Neural cell (in vitro differentiated cells): Measurements from ENCODE around the gene MEX3D. TPM values are rescaled to one million over a fixed set of nuclear protein-coding genes. Genes with fewer than 3 reads are reported as not detected.
"Not testable (repeated sequence)": the region's sequence is repeated elsewhere in the genome, so short reads cannot be mapped to it uniquely, and the experiment has no call there.

Experiments used
- H2AFZ ChIP-seq: fragments of 200-600, 300-800 bp; sonication (generic), shearing (Covaris generic); 2 replicates; pipeline ENCODE4 v1.6.0; 2014; ENCODE audit warnings: low read depth, mild to moderate bottlenecking, antibody characterized with exemption, low read length, moderate library complexity
- H3F3A ChIP-seq: fragments of 200-600 bp; shearing (Covaris generic); 2 replicates; pipeline ENCODE4 v1.6.1; 2016; ENCODE audit warnings: mild to moderate bottlenecking, moderate library complexity, mixed read lengths, antibody characterized with exemption, low read length; ENCODE audit not compliant: insufficient read depth, poor library complexity, severe bottlenecking
- H3K27ac ChIP-seq: fragments of 200-600, 300-800 bp; sonication (generic), shearing (Covaris generic); 2 replicates; pipeline ENCODE4 v1.5.1; 2014; ENCODE audit warnings: mild to moderate bottlenecking, low read length, moderate library complexity
- H3K27me3 ChIP-seq: fragments of 300-800, 200-600 bp; sonication (generic), shearing (Covaris generic); 2 replicates; pipeline ENCODE4 v1.6.0; 2014; ENCODE audit warnings: mild to moderate bottlenecking, low read depth, low read length, moderate library complexity; ENCODE audit not compliant: insufficient read depth
- H3K36me3 ChIP-seq: fragments of 300-800, 200-600 bp; sonication (generic), shearing (Covaris generic); 2 replicates; pipeline ENCODE4 v1.5.1; 2014; ENCODE audit warnings: mild to moderate bottlenecking, antibody characterized with exemption, low read length, moderate library complexity; ENCODE audit not compliant: insufficient read depth
- H3K4me2 ChIP-seq: fragments of 300-800, 200-600 bp; sonication (generic), shearing (Covaris generic); 2 replicates; pipeline ENCODE4 v1.6.0; 2014; ENCODE audit warnings: mild to moderate bottlenecking, low read length
- H3K4me3 ChIP-seq: fragments of 300-800, 200-600 bp; sonication (generic), shearing (Covaris generic); 2 replicates; pipeline ENCODE4 v1.5.1; 2014; ENCODE audit warnings: mild to moderate bottlenecking, low read length, moderate library complexity
- H3K79me2 ChIP-seq: fragments of 200-600 bp; shearing (Covaris generic); replicated peaks from 2 replicates; pipeline ENCODE4 v1.6.0; 2014; ENCODE audit warnings: mild to moderate bottlenecking, low read length, moderate library complexity; ENCODE audit not compliant: insufficient read depth
- H3K9ac ChIP-seq: fragments of 300-800, 200-600 bp; sonication (generic), shearing (Covaris generic); 2 replicates; pipeline ENCODE4 v1.6.1; 2016; ENCODE audit warnings: mild to moderate bottlenecking, low read length, mixed read lengths
- H3K9me2 ChIP-seq: fragments of 200-600 bp; shearing (Covaris generic); 2 replicates; pipeline ENCODE4 v1.6.1; 2016; ENCODE audit warnings: mild to moderate bottlenecking, low read length, mixed read lengths; ENCODE audit not compliant: insufficient read depth
- H3K9me3 ChIP-seq: fragments of 200-600, 300-800 bp; sonication (generic), shearing (Covaris generic); 2 replicates; pipeline ENCODE4 v1.6.1; 2016; ENCODE audit warnings: mild to moderate bottlenecking, mixed run types, low read length, moderate library complexity, mixed read lengths
- H4K20me1 ChIP-seq: fragments of 200-600 bp; shearing (Covaris generic); 2 replicates; pipeline ENCODE4 v1.6.1; 2016; ENCODE audit warnings: mild to moderate bottlenecking, mixed run types; ENCODE audit not compliant: insufficient read depth
- EP300 ChIP-seq: fragments of 450-650 bp; conservative IDR thresholded peaks from 2 replicates; pipeline ENCODE4 v1.6.1; 2014; ENCODE audit warnings: antibody characterized with exemption, mild to moderate bottlenecking, moderate library complexity; ENCODE audit not compliant: poor library complexity, severe bottlenecking
- EZH2 ChIP-seq: fragments of 200-600, 300-800 bp; shearing (Covaris generic), sonication (generic); IDR thresholded peaks from 2 replicates; pipeline ENCODE4 v1.6.1; 2014; ENCODE audit warnings: antibody characterized with exemption, low read length, borderline replicate concordance, mild to moderate bottlenecking; ENCODE audit not compliant: insufficient read depth, poor library complexity, severe bottlenecking
- MXI1 ChIP-seq: fragments of 450-650 bp; conservative IDR thresholded peaks from 2 replicates; pipeline ENCODE4 v1.6.1; 2014; ENCODE audit warnings: antibody characterized with exemption, mild to moderate bottlenecking; ENCODE audit not compliant: poor library complexity, severe bottlenecking
- POLR2AphosphoS5 ChIP-seq: IDR thresholded peaks from 2 replicates; pipeline ENCODE4 v1.6.1; 2012
- RAD21 ChIP-seq: fragments of 450-650 bp; conservative IDR thresholded peaks from 2 replicates; pipeline ENCODE4 v1.6.1; 2014; ENCODE audit warnings: antibody characterized with exemption, mild to moderate bottlenecking, moderate library complexity
- SMC3 ChIP-seq: fragments of 450-650 bp; conservative IDR thresholded peaks from 2 replicates; pipeline ENCODE4 v1.6.1; 2014; ENCODE audit warnings: antibody characterized with exemption, mild to moderate bottlenecking, moderate library complexity; ENCODE audit not compliant: poor library complexity
- TAF1 ChIP-seq: IDR thresholded peaks from 2 replicates; pipeline ENCODE4 v1.6.1; 2012; ENCODE audit warnings: low read depth
- polyA plus RNA-seq: library from polyadenylated mRNA; depleted of rRNA; stranded (reverse); fragments of >200 nt; gene quantifications from 2 replicates; pipeline ENCODE4 v1.2.3, GENCODE V29; 2014
- TF ChIP-seq, protein P1 (sequence below): fragments of 450-650 bp; IDR thresholded peaks from 2 replicates; pipeline ENCODE4 v1.5.1; 2014; ENCODE audit warnings: antibody characterized with exemption, mild to moderate bottlenecking, moderate library complexity; ENCODE audit not compliant: poor library complexity, severe bottlenecking
- TF ChIP-seq, protein P2 (sequence below): IDR thresholded peaks from 2 replicates; pipeline ENCODE4 v1.6.1; 2012; ENCODE audit warnings: borderline replicate concordance

MEX3D gene
- polyA plus RNA-seq, 1 donor from 2014 or later = 20.8 TPM

GRCh38 chr19:1538978-1539377 lies 29.1 kb downstream of the MEX3D start:
- H3K4me3 ChIP-seq = no peak overlapping the region
- H3K79me2 ChIP-seq = no peaks in the 10 kb centered on the region
- H3F3A ChIP-seq = no peaks in the 10 kb centered on the region
- H4K20me1 ChIP-seq = no peaks in the 10 kb centered on the region
- no peaks in the 10 kb centered on the region for H3K9me2 ChIP-seq
- H3K27ac ChIP-seq = no peak overlapping the region
- H3K36me3 ChIP-seq = no peaks in the 10 kb centered on the region
- no peaks in the 10 kb centered on the region for H3K9me3 ChIP-seq
- TF ChIP-seq RAD21 = no peak
- no peak for TF ChIP-seq TAF1
- no peak for TF ChIP-seq EP300
- TF ChIP-seq MXI1 = no peak
- no peak for TF ChIP-seq SMC3
- TF ChIP-seq, protein P1, sequence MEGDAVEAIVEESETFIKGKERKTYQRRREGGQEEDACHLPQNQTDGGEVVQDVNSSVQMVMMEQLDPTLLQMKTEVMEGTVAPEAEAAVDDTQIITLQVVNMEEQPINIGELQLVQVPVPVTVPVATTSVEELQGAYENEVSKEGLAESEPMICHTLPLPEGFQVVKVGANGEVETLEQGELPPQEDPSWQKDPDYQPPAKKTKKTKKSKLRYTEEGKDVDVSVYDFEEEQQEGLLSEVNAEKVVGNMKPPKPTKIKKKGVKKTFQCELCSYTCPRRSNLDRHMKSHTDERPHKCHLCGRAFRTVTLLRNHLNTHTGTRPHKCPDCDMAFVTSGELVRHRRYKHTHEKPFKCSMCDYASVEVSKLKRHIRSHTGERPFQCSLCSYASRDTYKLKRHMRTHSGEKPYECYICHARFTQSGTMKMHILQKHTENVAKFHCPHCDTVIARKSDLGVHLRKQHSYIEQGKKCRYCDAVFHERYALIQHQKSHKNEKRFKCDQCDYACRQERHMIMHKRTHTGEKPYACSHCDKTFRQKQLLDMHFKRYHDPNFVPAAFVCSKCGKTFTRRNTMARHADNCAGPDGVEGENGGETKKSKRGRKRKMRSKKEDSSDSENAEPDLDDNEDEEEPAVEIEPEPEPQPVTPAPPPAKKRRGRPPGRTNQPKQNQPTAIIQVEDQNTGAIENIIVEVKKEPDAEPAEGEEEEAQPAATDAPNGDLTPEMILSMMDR = no peak
- no peak for TF ChIP-seq POLR2AphosphoS5
- TF ChIP-seq EZH2 = no peak
- TF ChIP-seq, protein P2, sequence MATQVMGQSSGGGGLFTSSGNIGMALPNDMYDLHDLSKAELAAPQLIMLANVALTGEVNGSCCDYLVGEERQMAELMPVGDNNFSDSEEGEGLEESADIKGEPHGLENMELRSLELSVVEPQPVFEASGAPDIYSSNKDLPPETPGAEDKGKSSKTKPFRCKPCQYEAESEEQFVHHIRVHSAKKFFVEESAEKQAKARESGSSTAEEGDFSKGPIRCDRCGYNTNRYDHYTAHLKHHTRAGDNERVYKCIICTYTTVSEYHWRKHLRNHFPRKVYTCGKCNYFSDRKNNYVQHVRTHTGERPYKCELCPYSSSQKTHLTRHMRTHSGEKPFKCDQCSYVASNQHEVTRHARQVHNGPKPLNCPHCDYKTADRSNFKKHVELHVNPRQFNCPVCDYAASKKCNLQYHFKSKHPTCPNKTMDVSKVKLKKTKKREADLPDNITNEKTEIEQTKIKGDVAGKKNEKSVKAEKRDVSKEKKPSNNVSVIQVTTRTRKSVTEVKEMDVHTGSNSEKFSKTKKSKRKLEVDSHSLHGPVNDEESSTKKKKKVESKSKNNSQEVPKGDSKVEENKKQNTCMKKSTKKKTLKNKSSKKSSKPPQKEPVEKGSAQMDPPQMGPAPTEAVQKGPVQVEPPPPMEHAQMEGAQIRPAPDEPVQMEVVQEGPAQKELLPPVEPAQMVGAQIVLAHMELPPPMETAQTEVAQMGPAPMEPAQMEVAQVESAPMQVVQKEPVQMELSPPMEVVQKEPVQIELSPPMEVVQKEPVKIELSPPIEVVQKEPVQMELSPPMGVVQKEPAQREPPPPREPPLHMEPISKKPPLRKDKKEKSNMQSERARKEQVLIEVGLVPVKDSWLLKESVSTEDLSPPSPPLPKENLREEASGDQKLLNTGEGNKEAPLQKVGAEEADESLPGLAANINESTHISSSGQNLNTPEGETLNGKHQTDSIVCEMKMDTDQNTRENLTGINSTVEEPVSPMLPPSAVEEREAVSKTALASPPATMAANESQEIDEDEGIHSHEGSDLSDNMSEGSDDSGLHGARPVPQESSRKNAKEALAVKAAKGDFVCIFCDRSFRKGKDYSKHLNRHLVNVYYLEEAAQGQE = no peak
- H3K9ac ChIP-seq = no peak overlapping the region
- H2AFZ ChIP-seq = no peak overlapping the region
- no peak overlapping the region for H3K4me2 ChIP-seq
- H3K27me3 ChIP-seq = no peaks in the 10 kb centered on the region

DNA sequence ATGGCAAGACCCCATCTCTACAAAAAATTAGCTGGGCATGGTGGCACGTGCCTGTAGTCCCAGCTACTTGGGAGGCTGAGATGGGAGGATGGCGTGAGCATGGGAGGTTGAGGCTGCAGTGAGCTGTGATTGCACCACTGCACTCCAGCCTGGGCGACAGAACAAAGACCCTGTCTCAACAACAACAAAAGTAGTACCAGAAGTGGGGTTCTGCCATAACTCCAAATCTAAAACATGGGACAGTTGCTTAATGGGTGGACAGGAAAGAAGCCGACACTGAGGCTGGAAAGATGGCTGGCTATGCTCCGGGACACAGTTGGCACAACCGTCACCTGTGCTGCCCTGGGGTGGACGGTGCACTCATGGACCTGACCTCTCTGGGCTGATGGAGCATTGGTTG lies 32.4 kb downstream of the MEX3D start:
- not testable (repeated sequence) for H3K27ac ChIP-seq, H3K4me3 ChIP-seq, H3K9me2 ChIP-seq, H3K27me3 ChIP-seq, H3F3A ChIP-seq, H3K9me3 ChIP-seq, H4K20me1 ChIP-seq, H3K36me3 ChIP-seq, H3K4me2 ChIP-seq, H3K9ac ChIP-seq, H2AFZ ChIP-seq, H3K79me2 ChIP-seq

DNA sequence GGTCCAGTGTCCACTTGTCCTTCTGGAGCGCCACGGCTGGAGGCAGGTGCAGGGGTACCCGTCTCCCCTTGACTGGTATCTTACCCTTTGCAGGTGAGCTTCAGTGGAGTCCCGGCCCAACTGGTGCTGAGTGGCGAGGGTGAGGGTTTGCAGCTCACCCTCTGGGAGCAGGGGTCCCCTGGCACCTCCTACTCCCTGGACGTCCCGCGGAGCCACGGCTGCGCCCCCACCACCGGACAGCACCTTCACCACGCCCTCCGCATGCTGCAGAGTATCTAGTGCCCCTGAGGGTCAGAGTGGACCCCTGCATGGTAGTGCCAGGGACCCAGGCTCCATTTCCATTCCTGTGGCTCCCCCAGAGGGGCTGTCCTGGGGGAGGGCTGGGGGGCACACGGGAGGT lies 33.2 kb downstream of the MEX3D start:
- H3K9me2 ChIP-seq = no peaks in the 10 kb centered on the region
- H3K79me2 ChIP-seq = no peaks in the 10 kb centered on the region
- H3K27me3 ChIP-seq = no peaks in the 10 kb centered on the region
- H3K4me3 ChIP-seq = no peak overlapping the region
- H3K27ac ChIP-seq = no peak overlapping the region
- H3K9me3 ChIP-seq = no peaks in the 10 kb centered on the region
- no peaks in the 10 kb centered on the region for H3K36me3 ChIP-seq
- TF ChIP-seq, protein P2 = no peak
- no peak for TF ChIP-seq MXI1
- TF ChIP-seq, protein P1 = no peak
- no peak for TF ChIP-seq POLR2AphosphoS5
- TF ChIP-seq SMC3 = no peak
- TF ChIP-seq TAF1 = no peak
- no peak for TF ChIP-seq RAD21
- TF ChIP-seq EP300 = no peak
- no peak for TF ChIP-seq EZH2
- H3F3A ChIP-seq = no peaks in the 10 kb centered on the region
- H3K9ac ChIP-seq = no peak overlapping the region
- no peaks in the 10 kb centered on the region for H4K20me1 ChIP-seq
- no peak overlapping the region for H2AFZ ChIP-seq
- H3K4me2 ChIP-seq = no peak overlapping the region
